ENCODE results near the gene PTGES3L.
"Not testable (repeated sequence)": the region's sequence is repeated elsewhere in the genome, so short reads cannot be mapped to it uniquely, and the experiment has no call there.

PTGES3L gene

DNA sequence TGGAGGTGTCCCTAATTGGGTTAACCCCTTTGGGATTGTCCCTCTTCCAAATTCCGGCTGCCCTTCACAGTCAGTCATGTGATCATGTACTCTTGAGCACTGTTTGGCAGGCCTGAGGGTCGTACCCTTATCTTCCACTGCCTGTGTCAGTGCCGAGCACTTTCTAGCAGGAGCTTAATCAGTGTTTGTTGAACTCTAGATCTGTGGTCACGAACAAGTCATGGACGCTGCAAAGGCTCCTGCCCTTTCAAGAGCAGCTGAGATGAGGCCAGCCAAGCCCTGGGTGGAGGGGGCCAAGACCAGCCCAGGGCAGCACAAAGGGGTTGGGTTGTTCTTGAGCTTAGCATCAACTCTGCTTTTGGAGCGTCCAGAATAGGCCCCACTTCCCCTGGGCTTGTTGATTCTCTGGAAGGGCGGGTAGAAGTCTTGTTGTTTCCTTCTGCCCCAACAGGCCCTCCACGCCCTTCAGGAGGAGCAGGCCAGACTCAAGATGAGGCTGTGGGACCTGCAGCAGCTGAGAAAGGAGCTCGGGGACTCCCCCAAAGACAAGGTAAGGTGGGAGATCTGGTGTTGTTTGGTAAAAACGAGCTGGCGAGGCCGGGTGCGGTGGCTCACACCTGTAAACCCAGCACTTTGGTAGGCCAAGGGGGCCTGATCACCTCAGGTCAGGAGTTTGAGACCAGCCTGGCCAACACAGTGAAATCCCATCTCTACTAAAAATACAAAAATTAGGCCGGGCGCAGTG, 32.0 kb upstream of the PTGES3L start:
- TF ChIP-seq, protein P1, sequence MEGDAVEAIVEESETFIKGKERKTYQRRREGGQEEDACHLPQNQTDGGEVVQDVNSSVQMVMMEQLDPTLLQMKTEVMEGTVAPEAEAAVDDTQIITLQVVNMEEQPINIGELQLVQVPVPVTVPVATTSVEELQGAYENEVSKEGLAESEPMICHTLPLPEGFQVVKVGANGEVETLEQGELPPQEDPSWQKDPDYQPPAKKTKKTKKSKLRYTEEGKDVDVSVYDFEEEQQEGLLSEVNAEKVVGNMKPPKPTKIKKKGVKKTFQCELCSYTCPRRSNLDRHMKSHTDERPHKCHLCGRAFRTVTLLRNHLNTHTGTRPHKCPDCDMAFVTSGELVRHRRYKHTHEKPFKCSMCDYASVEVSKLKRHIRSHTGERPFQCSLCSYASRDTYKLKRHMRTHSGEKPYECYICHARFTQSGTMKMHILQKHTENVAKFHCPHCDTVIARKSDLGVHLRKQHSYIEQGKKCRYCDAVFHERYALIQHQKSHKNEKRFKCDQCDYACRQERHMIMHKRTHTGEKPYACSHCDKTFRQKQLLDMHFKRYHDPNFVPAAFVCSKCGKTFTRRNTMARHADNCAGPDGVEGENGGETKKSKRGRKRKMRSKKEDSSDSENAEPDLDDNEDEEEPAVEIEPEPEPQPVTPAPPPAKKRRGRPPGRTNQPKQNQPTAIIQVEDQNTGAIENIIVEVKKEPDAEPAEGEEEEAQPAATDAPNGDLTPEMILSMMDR (IDR thresholded peaks at IDR 0.05; ENCODE audit: low read depth, low read length): no peak
- DNase-seq (ENCODE audit: extremely low read depth, low read depth): no peak

DNA sequence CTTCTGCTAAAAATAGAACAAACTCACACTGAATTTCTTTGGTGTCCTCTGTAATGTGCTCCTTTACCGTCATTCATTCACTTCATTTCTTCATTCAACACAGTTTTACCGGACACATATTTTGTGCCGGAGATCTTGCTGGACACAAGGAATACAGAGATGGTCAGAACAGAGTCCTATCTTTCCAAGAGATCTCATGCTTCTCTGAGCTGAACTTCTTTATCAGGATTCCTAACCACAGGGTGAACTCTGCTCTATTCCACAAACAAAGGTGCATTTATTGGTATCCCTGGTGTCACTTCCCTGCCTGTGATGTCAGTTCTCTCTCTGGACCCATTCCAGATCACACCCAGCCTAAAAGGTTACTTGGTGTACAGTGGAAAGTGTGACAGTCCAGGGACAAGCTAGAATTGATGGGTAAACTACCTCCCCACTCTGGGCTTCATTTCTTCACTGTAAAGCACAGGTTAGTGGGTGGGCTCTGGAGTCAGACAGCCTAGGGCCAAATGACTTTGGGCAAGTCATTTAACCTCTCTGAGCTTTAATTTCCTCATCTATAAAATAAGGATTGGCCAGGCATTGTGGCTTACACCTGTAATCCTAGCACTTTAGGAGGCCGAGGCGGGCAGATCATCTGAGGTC, 30.9 kb upstream of the PTGES3L start:
- DNase-seq (ENCODE audit: extremely low read depth, low read depth): no peak
- TF ChIP-seq, protein P1 (IDR thresholded peaks at IDR 0.05; ENCODE audit: low read depth, low read length): no peak

DNA sequence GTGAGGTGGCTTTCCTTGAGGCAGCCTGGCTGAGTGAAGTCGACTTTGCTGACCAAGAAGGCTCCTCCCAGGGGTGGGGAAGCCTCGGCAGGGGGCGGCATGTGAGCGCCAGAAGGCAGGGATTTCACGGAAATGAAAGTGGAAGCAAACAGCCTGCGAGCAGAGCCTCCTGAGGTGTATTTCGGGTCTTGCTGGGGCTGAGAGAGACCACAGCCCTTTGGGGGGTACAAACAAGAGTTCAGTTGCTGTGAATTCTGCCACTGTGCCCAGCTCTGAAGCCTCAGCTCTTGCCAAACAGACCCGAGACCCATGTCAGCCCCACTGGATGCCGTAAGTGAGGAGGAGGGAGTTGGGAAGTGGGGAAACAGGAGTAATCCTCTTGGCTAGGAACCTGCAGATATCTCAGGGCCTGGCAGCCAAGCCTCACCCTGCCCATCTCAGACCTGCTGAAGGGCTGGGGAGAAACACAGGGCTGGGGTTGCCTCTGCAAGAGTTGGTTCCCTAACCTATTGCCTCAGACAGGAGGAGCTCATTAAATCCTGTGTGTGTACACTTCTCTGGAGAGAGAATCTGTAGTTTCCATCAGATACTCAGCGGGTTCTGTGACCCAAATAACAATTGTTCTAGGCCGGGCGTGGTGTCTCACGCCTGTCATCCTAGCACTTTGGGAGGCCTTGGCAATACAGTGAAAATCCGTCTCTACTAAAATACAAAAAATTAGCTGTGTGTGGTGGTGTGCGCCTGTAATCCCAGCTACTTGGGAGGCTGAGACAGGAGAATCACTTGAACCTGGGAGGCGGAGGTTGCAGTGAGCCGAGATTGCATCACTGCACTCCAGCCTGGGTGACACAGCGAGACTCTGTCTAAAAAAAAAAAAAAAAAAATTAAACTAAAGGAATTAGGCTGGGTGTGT, 27.0 kb upstream of the PTGES3L start, which contains the start of gene IFI35:
Gene IFI35 (plus strand): TSS at position 146 of the 913 bp plus-strand sequence. CDS start 164 bp downstream, at position 310.
- TF ChIP-seq, protein P1 (IDR thresholded peaks at IDR 0.05; ENCODE audit: low read depth, low read length): peak; percentile 32
- peak; percentile 63 for DNase-seq (ENCODE audit: extremely low read depth, low read depth)

DNA sequence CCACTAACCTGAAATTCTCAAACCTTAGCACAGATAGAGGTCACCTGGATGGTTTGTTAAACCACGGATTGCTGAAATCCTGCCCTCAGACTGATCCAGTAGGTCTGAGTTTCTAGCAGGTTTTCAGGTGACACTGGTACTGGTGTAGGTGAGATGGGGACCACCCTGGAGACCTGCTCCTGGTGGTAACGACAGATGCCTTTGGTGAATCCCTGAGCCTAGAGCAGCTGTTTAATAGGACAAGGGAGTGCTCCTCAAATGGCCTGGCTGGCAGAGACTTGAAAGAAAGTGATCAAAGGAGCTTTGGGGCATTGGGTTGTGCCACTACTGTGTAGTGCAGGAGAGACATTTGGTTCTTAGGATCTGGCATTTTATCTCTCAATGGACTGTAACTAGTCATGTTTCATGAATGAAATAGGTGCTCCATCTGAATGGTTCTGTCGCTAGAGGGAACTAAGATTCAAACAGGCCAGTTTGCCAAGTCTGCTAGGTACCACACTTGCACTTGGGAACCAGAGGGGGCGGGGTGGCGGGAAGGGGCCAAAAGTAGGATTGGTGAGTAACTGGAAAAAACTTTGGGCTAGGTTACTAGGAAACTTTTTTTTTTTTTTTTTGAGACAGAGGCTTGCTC, 23.8 kb upstream of the PTGES3L start:
- TF ChIP-seq, protein P1 (IDR thresholded peaks at IDR 0.05; ENCODE audit: low read depth, low read length): no peak
- no peak for DNase-seq (ENCODE audit: extremely low read depth, low read depth)

DNA sequence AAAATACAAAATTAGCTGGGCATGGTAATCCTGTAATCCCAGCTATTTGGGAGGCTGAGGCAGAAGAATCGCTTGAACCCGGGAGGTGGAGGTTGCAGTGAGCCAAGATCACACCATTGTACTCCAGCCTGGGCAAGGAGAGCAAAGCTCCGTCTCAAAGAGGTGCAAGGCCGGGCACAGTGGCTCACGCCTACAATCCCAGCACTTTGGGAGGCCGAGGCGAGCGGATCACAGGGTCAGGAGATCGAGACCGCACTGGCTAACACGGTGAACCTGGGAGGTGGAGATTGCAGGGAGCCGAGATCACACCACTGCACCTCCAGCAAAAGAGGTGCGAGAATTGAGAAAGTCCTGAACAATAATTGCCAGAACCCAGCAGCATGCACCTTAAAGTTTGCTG, 21.0 kb upstream of the PTGES3L start:
- DNase-seq (ENCODE audit: extremely low read depth, low read depth): not testable (repeated sequence)

DNA sequence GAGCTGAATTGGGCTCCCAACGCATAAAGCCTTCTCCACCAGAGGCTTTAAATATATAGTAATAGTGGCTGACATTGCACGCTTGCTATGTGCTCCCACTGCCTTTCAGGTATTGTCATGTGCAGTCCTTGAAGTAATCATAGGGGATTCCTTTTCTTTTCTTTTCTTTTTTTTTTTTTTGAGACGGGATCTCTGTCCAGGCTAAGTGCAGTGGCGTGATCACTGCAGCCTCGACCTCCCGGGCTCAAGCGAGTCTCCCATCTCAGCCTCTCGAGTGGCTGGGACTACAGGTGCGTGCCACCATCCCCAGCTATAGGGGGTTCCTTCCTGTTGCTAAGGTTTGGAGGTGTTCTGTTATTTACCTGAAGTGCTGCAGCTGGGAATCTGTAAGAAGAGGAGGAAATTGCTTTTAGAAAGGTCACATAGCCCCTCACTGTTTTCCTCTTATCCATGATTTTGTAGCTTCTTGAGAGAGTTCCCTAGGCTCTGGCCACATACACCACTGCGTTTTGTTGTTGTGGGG, 19.2 kb upstream of the PTGES3L start:
- no peak for DNase-seq (ENCODE audit: extremely low read depth, low read depth)
- TF ChIP-seq, protein P1 (IDR thresholded peaks at IDR 0.05; ENCODE audit: low read depth, low read length): no peak
